SK-N-SH treated with all-trans-retinoic acid at 6 μM for 48 hours (cell line): ENCODE measurements around the gene AKAP13.

Experiments used
- ATAC-seq: fragments of 200-7000 bp; cut with Tn5 transposase; 3 replicates; pipeline ENCODE4 v1.9.1; 2020; ENCODE audit warnings: mild to moderate bottlenecking, moderate library complexity
- ARNTL ChIP-seq: fragments of 450-650 bp; formaldehyde crosslinking; IDR thresholded peaks from 2 replicates; pipeline ENCODE4 v1.5.0; 2020; ENCODE audit warnings: low read depth, mild to moderate bottlenecking, moderate library complexity, borderline replicate concordance
- BACH2 ChIP-seq: fragments of 250-450 bp; sonication (Bioruptor Pico); IDR thresholded peaks from 2 replicates; pipeline ENCODE4 v1.9.0; 2021; ENCODE audit warnings: mild to moderate bottlenecking, borderline replicate concordance
- CSDC2 ChIP-seq: fragments of 250-450 bp; sonication (Bioruptor Pico); IDR thresholded peaks from 2 replicates; pipeline ENCODE4 v1.5.0; 2020; ENCODE audit warnings: mild to moderate bottlenecking, moderate library complexity
- ESRRG ChIP-seq: fragments of 250-450 bp; sonication (Bioruptor Pico); IDR thresholded peaks from 2 replicates; pipeline ENCODE4 v1.6.1; 2021; ENCODE audit warnings: mild to moderate bottlenecking
- GLIS3 ChIP-seq: fragments of 250-450 bp; sonication (Bioruptor Pico); IDR thresholded peaks from 2 replicates; pipeline ENCODE4 v1.5.0; 2020; ENCODE audit warnings: mild to moderate bottlenecking, moderate library complexity
- ISL1 ChIP-seq: fragments of 250-450 bp; sonication (Bioruptor Pico); IDR thresholded peaks from 2 replicates; pipeline ENCODE4 v2.1.2; 2022; ENCODE audit warnings: mild to moderate bottlenecking, moderate library complexity
- OSR1 ChIP-seq: fragments of 250-450 bp; sonication (Bioruptor Pico); IDR thresholded peaks from 2 replicates; pipeline ENCODE4 v1.8.0; 2022; ENCODE audit warnings: moderate library complexity, mild to moderate bottlenecking, inconsistent platforms
- PPARA ChIP-seq: fragments of 250-450 bp; sonication (Bioruptor Pico); IDR thresholded peaks from 2 replicates; pipeline ENCODE4 v1.5.0; 2020; ENCODE audit warnings: mild to moderate bottlenecking, borderline replicate concordance
- RARB ChIP-seq: fragments of 250-450 bp; sonication (Bioruptor Pico); IDR thresholded peaks from 2 replicates; pipeline ENCODE4 v1.8.0; 2021; ENCODE audit warnings: mild to moderate bottlenecking, moderate library complexity
- SNAI2 ChIP-seq: fragments of 250-450 bp; sonication (Bioruptor Pico); IDR thresholded peaks from 2 replicates; pipeline ENCODE4 v1.5.0; 2020; ENCODE audit warnings: mild to moderate bottlenecking, moderate library complexity
- TCF4 ChIP-seq: fragments of 250-450 bp; sonication (Bioruptor Pico); IDR thresholded peaks from 2 replicates; pipeline ENCODE4 v1.8.0; 2021; ENCODE audit warnings: mild to moderate bottlenecking, moderate library complexity, borderline replicate concordance
- TOX ChIP-seq: fragments of 250-450 bp; sonication (Bioruptor Pico); IDR thresholded peaks from 2 replicates; pipeline ENCODE4 v1.8.0; 2021; ENCODE audit warnings: mild to moderate bottlenecking, moderate library complexity, borderline replicate concordance
- ZC3H10 ChIP-seq: fragments of 250-450 bp; sonication (Bioruptor Pico); IDR thresholded peaks from 2 replicates; pipeline ENCODE4 v1.5.1; 2021; ENCODE audit warnings: mild to moderate bottlenecking, moderate library complexity
- ZFP3 ChIP-seq: fragments of 250-450 bp; sonication (Bioruptor Pico); IDR thresholded peaks from 2 replicates; pipeline ENCODE4 v1.5.0; 2020; ENCODE audit warnings: mild to moderate bottlenecking, moderate library complexity
- ZFP30 ChIP-seq: fragments of 450-650 bp; formaldehyde crosslinking; IDR thresholded peaks from 2 replicates; pipeline ENCODE4 v1.5.0; 2022; ENCODE audit warnings: mild to moderate bottlenecking, moderate library complexity
- ZNF565 ChIP-seq: fragments of 450-650 bp; formaldehyde crosslinking; conservative IDR thresholded peaks from 2 replicates; pipeline ENCODE4 v1.5.0; 2020; ENCODE audit warnings: low read depth, mild to moderate bottlenecking, moderate library complexity
- ZNF70 ChIP-seq: fragments of 450-650 bp; formaldehyde crosslinking; IDR thresholded peaks from 2 replicates; pipeline ENCODE4 v1.5.0; 2020; ENCODE audit warnings: mild to moderate bottlenecking, moderate library complexity
- ZNF8 ChIP-seq: fragments of 450-650 bp; formaldehyde crosslinking; IDR thresholded peaks from 2 replicates; pipeline ENCODE4 v1.5.0; 2020; ENCODE audit warnings: mild to moderate bottlenecking, moderate library complexity
- TF ChIP-seq, protein P1 (sequence below): fragments of 250-450 bp; sonication (Bioruptor Pico); IDR thresholded peaks from 2 replicates; pipeline ENCODE4 v1.5.1; 2021; ENCODE audit warnings: mild to moderate bottlenecking, moderate library complexity
- TF ChIP-seq, protein P2 (sequence below): fragments of 250-450 bp; sonication (Bioruptor Pico); IDR thresholded peaks from 2 replicates; pipeline ENCODE4 v1.8.0; 2021; ENCODE audit warnings: low read depth, mild to moderate bottlenecking, moderate library complexity, borderline replicate concordance
- TF ChIP-seq, protein P3 (sequence below): fragments of 250-450 bp; sonication (Bioruptor Pico); IDR thresholded peaks from 2 replicates; pipeline ENCODE4 v1.8.0; 2020; ENCODE audit warnings: mild to moderate bottlenecking, moderate library complexity, borderline replicate concordance
- TF ChIP-seq, protein P4 (sequence below): fragments of 250-450 bp; sonication (Bioruptor Pico); IDR thresholded peaks from 2 replicates; pipeline ENCODE4 v1.5.0; 2020; ENCODE audit warnings: mild to moderate bottlenecking, moderate library complexity

The AKAP13 gene

DNA sequence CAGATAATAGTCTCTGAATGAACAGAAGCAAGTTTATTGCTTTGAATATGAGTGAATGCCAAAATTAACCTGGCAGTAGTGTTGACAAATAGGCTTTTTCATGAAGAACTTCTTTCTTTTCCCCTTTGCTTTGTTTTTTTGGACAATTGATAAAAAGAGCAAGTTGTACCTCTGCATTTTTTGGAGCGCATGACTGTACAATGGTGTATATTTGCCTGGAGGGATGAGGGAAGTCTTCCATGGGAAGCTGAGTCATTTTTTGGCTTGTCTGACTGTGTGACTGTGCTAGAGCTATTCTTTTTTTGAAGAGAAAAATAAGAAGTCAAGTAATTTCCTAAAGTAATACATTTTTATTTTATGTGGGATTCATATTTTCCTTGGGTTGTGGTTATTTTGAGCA lies 227.4 kb downstream of the AKAP13 start:
- TF ChIP-seq TOX (CRISPR knock-in tag), result no peak
- TF ChIP-seq, protein P1, sequence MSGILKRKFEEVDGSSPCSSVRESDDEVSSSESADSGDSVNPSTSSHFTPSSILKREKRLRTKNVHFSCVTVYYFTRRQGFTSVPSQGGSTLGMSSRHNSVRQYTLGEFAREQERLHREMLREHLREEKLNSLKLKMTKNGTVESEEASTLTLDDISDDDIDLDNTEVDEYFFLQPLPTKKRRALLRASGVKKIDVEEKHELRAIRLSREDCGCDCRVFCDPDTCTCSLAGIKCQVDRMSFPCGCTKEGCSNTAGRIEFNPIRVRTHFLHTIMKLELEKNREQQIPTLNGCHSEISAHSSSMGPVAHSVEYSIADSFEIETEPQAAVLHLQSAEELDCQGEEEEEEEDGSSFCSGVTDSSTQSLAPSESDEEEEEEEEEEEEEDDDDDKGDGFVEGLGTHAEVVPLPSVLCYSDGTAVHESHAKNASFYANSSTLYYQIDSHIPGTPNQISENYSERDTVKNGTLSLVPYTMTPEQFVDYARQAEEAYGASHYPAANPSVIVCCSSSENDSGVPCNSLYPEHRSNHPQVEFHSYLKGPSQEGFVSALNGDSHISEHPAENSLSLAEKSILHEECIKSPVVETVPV (CRISPR knock-in tag), result no peak
- TF ChIP-seq GLIS3, result no peak
- no peak for TF ChIP-seq SNAI2 (CRISPR knock-in tag)
- TF ChIP-seq ZNF8 (CRISPR knock-in tag), result no peak
- TF ChIP-seq RARB (CRISPR knock-in tag), result no peak
- no peak for TF ChIP-seq CSDC2 (CRISPR knock-in tag)
- TF ChIP-seq, protein P2, sequence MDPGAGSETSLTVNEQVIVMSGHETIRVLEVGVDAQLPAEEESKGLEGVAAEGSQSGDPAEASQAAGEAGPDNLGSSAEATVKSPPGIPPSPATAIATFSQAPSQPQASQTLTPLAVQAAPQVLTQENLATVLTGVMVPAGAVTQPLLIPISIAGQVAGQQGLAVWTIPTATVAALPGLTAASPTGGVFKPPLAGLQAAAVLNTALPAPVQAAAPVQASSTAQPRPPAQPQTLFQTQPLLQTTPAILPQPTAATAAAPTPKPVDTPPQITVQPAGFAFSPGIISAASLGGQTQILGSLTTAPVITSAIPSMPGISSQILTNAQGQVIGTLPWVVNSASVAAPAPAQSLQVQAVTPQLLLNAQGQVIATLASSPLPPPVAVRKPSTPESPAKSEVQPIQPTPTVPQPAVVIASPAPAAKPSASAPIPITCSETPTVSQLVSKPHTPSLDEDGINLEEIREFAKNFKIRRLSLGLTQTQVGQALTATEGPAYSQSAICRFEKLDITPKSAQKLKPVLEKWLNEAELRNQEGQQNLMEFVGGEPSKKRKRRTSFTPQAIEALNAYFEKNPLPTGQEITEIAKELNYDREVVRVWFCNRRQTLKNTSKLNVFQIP (CRISPR knock-in tag), result no peak
- TF ChIP-seq ZFP30 (CRISPR knock-in tag), result no peak
- no peak for TF ChIP-seq OSR1 (CRISPR knock-in tag)
- TF ChIP-seq ZC3H10, result no peak
- TF ChIP-seq ESRRG, result no peak
- TF ChIP-seq ZNF565 (CRISPR knock-in tag), result no peak
- no peak for TF ChIP-seq PPARA (CRISPR knock-in tag)
- peak; percentile 91 for ATAC-seq

DNA sequence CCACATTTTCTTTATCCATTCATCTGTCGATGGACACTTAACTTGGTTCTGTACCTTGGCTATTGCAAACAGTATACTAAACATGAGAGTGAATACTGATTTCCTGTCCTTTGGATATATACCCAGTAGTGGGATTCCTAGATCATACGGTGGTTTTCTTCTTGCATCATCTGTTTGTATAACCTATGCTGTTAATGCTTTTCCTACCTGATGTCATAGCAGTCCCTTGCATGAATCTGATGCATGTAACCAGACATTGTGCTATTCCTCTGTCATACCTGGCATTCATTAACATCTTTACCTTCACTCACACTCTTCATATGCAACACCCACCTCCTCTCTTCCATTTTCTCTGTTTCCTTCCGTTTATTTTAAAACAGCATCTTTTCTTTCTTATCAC lies 229.1 kb downstream of the AKAP13 start:
- TF ChIP-seq, protein P2 (CRISPR knock-in tag), result no peak
- TF ChIP-seq GLIS3 (no peak), RARB (CRISPR knock-in tag) (no peak), ARNTL (CRISPR knock-in tag) (no peak), ZNF565 (CRISPR knock-in tag) (no peak), BACH2 (no peak), ZC3H10 (no peak), ZNF70 (CRISPR knock-in tag) (no peak), TOX (CRISPR knock-in tag) (no peak), ESRRG (no peak), OSR1 (CRISPR knock-in tag) (no peak), ZNF8 (CRISPR knock-in tag) (no peak), SNAI2 (CRISPR knock-in tag) (no peak), TCF4 (CRISPR knock-in tag) (no peak), ZFP3 (CRISPR knock-in tag) (no peak), ISL1 (CRISPR knock-in tag) (no peak)
- TF ChIP-seq, protein P3, sequence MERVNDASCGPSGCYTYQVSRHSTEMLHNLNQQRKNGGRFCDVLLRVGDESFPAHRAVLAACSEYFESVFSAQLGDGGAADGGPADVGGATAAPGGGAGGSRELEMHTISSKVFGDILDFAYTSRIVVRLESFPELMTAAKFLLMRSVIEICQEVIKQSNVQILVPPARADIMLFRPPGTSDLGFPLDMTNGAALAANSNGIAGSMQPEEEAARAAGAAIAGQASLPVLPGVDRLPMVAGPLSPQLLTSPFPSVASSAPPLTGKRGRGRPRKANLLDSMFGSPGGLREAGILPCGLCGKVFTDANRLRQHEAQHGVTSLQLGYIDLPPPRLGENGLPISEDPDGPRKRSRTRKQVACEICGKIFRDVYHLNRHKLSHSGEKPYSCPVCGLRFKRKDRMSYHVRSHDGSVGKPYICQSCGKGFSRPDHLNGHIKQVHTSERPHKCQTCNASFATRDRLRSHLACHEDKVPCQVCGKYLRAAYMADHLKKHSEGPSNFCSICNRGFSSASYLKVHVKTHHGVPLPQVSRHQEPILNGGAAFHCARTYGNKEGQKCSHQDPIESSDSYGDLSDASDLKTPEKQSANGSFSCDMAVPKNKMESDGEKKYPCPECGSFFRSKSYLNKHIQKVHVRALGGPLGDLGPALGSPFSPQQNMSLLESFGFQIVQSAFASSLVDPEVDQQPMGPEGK (CRISPR knock-in tag), result no peak
- TF ChIP-seq, protein P4, sequence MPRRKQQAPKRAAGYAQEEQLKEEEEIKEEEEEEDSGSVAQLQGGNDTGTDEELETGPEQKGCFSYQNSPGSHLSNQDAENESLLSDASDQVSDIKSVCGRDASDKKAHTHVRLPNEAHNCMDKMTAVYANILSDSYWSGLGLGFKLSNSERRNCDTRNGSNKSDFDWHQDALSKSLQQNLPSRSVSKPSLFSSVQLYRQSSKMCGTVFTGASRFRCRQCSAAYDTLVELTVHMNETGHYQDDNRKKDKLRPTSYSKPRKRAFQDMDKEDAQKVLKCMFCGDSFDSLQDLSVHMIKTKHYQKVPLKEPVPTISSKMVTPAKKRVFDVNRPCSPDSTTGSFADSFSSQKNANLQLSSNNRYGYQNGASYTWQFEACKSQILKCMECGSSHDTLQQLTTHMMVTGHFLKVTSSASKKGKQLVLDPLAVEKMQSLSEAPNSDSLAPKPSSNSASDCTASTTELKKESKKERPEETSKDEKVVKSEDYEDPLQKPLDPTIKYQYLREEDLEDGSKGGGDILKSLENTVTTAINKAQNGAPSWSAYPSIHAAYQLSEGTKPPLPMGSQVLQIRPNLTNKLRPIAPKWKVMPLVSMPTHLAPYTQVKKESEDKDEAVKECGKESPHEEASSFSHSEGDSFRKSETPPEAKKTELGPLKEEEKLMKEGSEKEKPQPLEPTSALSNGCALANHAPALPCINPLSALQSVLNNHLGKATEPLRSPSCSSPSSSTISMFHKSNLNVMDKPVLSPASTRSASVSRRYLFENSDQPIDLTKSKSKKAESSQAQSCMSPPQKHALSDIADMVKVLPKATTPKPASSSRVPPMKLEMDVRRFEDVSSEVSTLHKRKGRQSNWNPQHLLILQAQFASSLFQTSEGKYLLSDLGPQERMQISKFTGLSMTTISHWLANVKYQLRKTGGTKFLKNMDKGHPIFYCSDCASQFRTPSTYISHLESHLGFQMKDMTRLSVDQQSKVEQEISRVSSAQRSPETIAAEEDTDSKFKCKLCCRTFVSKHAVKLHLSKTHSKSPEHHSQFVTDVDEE (CRISPR knock-in tag), result no peak
- TF ChIP-seq, all 23 proteins: peak for 0
- no peak for ATAC-seq

DNA sequence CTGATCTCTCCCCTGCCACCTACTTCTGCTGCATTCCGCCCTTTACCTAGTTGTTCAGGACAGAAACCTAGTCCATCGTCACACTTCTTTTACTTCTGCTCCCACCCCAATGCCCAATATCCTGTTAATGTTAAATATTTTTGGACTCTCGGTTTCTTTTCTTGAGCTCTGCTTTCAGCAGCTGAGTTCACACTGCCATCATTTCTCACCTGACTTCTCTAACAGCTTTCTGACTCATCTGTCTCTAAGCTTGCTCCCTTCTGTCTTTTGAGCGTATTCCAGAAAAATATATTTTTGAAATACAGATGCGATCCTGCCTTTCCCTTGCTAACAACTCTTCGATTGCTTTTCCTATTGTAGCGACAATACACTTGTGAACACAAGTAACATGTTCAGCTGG lies 231.0 kb downstream of the AKAP13 start:
- no peak for TF ChIP-seq ZNF8 (CRISPR knock-in tag)
- TF ChIP-seq TOX (CRISPR knock-in tag), result no peak
- no peak for TF ChIP-seq ZFP3 (CRISPR knock-in tag)
- no peak for TF ChIP-seq SNAI2 (CRISPR knock-in tag)
- no peak for TF ChIP-seq ARNTL (CRISPR knock-in tag)
- TF ChIP-seq, protein P2 (CRISPR knock-in tag), result no peak
- TF ChIP-seq ZNF565 (CRISPR knock-in tag), result no peak
- no peak for ATAC-seq
